MCF 10A (cell line): ENCODE data around the gene CPNE6. TPM values are rescaled to one million over a fixed set of nuclear protein-coding genes. Genes with fewer than 3 reads are reported as not detected.
A peak's percentile ranks its signal among the peaks of the same experiment; 100 is the strongest.
"Not testable (repeated sequence)": the region's sequence is repeated elsewhere in the genome, so short reads cannot be mapped to it uniquely, and the experiment has no call there.

Experiments used
- BruUV-seq: library from RNA; stranded (reverse); fragments of 400-500 nt; replicated peaks from 2 replicates; lab custom pipeline; 2021; lab: Mats Ljungman, UMichigan
- CTCF ChIA-PET: fragments of 300-600 bp; sonication (Branson Sonifier 250); formaldehyde crosslinking; extraction: SDS; loops from one replicate; lab custom pipeline; 2021; ENCODE audit warnings: antibody characterized with exemption, inconsistent platforms; lab: Yijun Ruan, JAX
- POLR2A ChIA-PET: fragments of 300-600, 350-650 bp; sonication (Branson Sonifier 250); formaldehyde crosslinking; extraction: SDS; loops from one replicate; lab custom pipeline; 2020; ENCODE audit warnings: antibody characterized with exemption, inconsistent platforms; lab: Yijun Ruan, JAX
- DNase-seq: peaks from one replicate; pipeline ENCODE4 v3.0.0-alpha.2; 2018; ENCODE audit not compliant: unreplicated experiment
- H3K27ac Mint-ChIP-seq: one replicate; pipeline ENCODE4 v1.8.0; 2022; ENCODE audit warnings: mild to moderate bottlenecking, low read depth, mixed read lengths; ENCODE audit not compliant: unreplicated experiment
- H3K27me3 Mint-ChIP-seq: one replicate; pipeline ENCODE4 v1.8.0; 2022; ENCODE audit warnings: mixed read lengths; ENCODE audit not compliant: insufficient read depth, unreplicated experiment
- H3K36me3 Mint-ChIP-seq: one replicate; pipeline ENCODE4 v1.8.0; 2022; ENCODE audit warnings: mild to moderate bottlenecking, moderate library complexity, mixed read lengths; ENCODE audit not compliant: insufficient read depth, unreplicated experiment
- H3K4me1 Mint-ChIP-seq: one replicate; pipeline ENCODE4 v1.8.0; 2022; ENCODE audit warnings: mixed read lengths; ENCODE audit not compliant: insufficient read depth, unreplicated experiment
- H3K4me3 Mint-ChIP-seq: one replicate; pipeline ENCODE4 v1.8.0; 2022; ENCODE audit warnings: mild to moderate bottlenecking, moderate library complexity, mixed read lengths; ENCODE audit not compliant: unreplicated experiment
- H3K9me3 Mint-ChIP-seq: one replicate; pipeline ENCODE4 v1.8.0; 2022; ENCODE audit warnings: mixed read lengths; ENCODE audit not compliant: unreplicated experiment
- intact Hi-C: fragments of 100-400 bp; cut with micrococcal nuclease; formaldehyde crosslinking; loops from 2 replicates; pipeline ENCODE4 v1.14.1; 2022
- total RNA-seq: library from RNA; stranded (reverse); gene quantifications from 2 replicates; pipeline ENCODE4 v1.2.3, GENCODE V29; 2022
- TF ChIP-seq, protein P1 (sequence below): fragments of 200-600 bp; IDR thresholded peaks from one replicate; pipeline ENCODE4 v1.8.0; 2022; ENCODE audit warnings: antibody characterized with exemption, mild to moderate bottlenecking; ENCODE audit not compliant: unreplicated experiment

The CPNE6 gene
- total RNA-seq, 1 experiment from 2014 or later: not detected

DNA sequence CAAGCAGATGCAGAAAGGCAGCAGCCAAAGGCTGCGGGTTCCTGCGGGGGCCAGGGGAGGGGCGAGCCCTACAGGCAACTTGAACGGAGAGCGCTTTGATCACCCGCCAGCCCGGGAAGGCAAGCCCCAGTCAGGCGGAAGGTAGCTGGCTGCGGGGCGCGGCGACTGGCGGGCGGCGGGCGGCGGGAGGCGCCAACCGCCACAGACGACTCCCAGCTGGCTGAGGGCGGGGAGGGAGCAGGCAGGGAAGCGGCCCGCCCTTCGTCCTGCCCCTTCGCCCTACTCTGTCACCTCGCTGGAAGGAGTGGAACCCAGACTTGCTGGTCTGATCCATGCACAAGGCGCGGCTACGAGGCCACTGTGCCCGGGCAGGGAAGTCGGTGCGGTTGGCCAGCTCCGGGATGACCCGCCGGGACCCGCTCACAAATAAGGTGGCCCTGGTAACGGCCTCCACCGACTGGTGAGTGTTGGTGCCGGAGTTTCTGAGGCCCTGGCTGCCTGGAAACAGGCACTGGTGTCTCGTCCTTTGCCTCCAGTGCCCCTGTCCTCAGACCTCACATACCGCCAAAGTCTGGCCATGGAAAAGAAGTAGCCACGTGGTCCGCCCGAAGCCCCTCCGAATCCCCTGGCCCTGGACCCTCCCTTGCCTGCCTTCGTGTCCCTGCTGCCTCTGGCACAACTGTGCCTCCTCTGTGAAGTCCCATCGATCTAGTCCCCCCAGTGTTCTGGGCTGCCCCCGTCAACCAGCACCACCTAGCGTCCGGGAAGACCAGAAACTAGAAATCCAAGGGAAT, 35.0 kb upstream of the CPNE6 start:
- DNase-seq: peak; percentile 69
- H3K9me3 Mint-ChIP-seq: no peaks in the 10 kb centered on the region
- H3K36me3 Mint-ChIP-seq: no peaks in the 10 kb centered on the region
- peak overlapping the region; percentile 76 for H3K4me3 Mint-ChIP-seq
- ChIA-PET CTCF (interaction anchor here (0.6 to 1.4 kb wide), 8 partner anchors 10 to 81 kb away, joined by 3 to 6 read pairs (median 4); no protein-coding TSS in a partner anchor), POLR2A (interaction anchor here (0.5 to 1.5 kb wide), 2 partner anchors 47 to 246 kb away, joined by 4 to 5 read pairs; partner anchors contain the start of gene DHRS4L2)
- BruUV-seq: no TSS peak
- TF ChIP-seq, protein P1, sequence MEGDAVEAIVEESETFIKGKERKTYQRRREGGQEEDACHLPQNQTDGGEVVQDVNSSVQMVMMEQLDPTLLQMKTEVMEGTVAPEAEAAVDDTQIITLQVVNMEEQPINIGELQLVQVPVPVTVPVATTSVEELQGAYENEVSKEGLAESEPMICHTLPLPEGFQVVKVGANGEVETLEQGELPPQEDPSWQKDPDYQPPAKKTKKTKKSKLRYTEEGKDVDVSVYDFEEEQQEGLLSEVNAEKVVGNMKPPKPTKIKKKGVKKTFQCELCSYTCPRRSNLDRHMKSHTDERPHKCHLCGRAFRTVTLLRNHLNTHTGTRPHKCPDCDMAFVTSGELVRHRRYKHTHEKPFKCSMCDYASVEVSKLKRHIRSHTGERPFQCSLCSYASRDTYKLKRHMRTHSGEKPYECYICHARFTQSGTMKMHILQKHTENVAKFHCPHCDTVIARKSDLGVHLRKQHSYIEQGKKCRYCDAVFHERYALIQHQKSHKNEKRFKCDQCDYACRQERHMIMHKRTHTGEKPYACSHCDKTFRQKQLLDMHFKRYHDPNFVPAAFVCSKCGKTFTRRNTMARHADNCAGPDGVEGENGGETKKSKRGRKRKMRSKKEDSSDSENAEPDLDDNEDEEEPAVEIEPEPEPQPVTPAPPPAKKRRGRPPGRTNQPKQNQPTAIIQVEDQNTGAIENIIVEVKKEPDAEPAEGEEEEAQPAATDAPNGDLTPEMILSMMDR: peak; percentile 88
- H3K27me3 Mint-ChIP-seq: no peaks in the 10 kb centered on the region
- peaks cover 11% of the 10 kb centered on the region for H3K4me1 Mint-ChIP-seq
- intact Hi-C loops: loop anchor here (1.0 to 5.0 kb wide), 2 partner anchors 22 to 49 kb away; partner anchors contain the start of gene DHRS4L2
- peak overlapping the region; percentile 54 for H3K27ac Mint-ChIP-seq

DNA sequence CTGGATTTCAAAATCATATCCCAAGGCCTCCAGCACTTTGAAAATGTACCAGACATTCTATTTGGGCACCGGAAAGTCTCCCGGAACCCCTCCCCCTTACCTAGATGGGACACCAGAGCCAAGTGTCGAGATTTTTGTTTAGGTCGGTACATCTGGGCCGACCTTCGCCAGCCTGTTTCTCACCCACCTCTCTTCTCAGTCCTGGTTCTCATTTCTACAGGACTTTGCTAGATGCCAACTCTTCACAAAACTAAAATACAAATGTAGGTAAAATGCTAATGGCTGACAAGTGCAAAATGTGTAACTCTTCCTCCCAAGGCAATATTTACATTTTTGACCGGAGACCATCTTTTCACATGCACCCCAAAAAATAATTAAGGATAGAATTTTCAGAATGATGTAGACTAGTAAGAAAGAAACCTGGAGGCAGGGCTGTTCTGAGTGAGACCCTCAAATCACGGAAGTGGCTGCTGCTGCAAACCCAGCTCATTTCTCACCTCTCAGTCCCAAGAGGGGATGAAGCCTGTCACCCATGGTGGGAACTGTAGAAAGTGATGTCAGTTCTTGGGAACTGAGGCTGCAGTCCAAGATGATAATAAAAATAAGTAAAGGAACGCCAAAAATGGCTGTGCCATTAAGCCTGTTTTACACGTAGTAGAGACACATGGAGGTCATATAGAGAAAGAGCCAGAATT, 34.3 kb upstream of the CPNE6 start:
- not testable (repeated sequence) for H3K9me3 Mint-ChIP-seq, H3K27me3 Mint-ChIP-seq, DNase-seq, BruUV-seq, H3K36me3 Mint-ChIP-seq
- Mint-ChIP-seq H3K4me1 (peaks cover 11% of the 10 kb centered on the region), H3K27ac (peak overlapping the region; percentile 54), H3K4me3 (peak overlapping the region; percentile 76)
- intact Hi-C loops: loop anchor here (1.0 to 5.0 kb wide), 2 partner anchors 23 to 50 kb away; partner anchors contain the start of gene DHRS4L2
- ChIA-PET POLR2A (interaction anchor here (1.5 kb wide), 1 partner anchor 48 kb away, joined by 5 read pairs; the partner anchor contains the start of gene DHRS4L2), CTCF (interaction anchor here (1.2 to 1.6 kb wide), 2 partner anchors 46 to 56 kb away, joined by 3 to 6 read pairs; no protein-coding TSS in a partner anchor)

DNA sequence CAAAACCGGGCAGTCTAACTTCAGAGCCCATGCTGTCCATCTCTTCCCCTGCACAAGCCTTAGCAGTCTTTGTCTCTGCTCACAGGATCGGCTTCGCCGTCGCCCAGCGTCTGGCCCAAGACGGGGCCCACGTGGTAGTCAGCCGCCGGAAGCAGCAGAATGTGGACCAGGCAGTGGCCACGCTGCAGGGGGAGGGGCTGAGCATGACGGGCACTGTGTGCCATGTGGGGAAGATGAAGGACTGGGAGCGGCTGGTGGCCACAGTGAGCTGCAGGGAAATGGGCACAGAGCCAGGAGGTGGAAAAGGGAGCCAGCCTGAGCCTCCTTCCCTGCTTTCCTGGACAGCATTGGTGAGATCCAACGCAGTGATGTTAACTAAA, 33.7 kb upstream of the CPNE6 start:
- BruUV-seq: no TSS peak
- Mint-ChIP-seq H3K36me3 (no peaks in the 10 kb centered on the region), H3K4me1 (peaks cover 11% of the 10 kb centered on the region), H3K27me3 (no peaks in the 10 kb centered on the region), H3K9me3 (no peaks in the 10 kb centered on the region), H3K4me3 (no peak overlapping the region), H3K27ac (no peak overlapping the region)
- intact Hi-C loops: loop anchor here (5.0 kb wide), 1 partner anchor 50 kb away; the partner anchor contains the start of gene DHRS4L2
- TF ChIP-seq, protein P1: no peak
- ChIA-PET POLR2A (no interaction called here), CTCF (interaction anchor here (0.9 to 1.6 kb wide), 5 partner anchors 11 to 66 kb away, joined by 3 to 6 read pairs (median 3); no protein-coding TSS in a partner anchor)
- no peak for DNase-seq

DNA sequence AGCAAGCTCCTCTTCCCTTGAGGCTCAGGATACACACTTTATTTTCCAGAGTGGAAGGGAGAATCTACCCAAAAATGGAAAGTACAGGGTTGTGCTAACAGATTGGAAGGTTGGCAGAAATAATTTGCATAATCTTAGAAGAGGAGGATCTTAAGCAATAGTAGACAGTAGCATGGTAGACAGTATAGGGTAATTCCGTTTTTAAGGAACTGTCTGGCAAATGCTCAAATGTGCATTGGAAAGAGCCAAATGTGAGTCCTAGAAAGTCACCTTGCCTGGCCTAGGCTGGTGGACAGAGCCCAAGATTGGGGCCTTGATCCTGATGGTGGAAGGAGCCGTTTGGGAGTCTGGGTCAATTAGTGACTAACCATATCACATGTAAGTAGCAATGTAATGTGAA, 32.7 kb upstream of the CPNE6 start:
- no peaks in the 10 kb centered on the region for H3K9me3 Mint-ChIP-seq
- POLR2A ChIA-PET: no interaction called here
- CTCF ChIA-PET: interaction anchor here (0.9 to 1.6 kb wide), 4 partner anchors 10 to 67 kb away, joined by 3 to 6 read pairs (median 4); no protein-coding TSS in a partner anchor
- TF ChIP-seq, protein P1: no peak
- peaks cover 11% of the 10 kb centered on the region for H3K4me1 Mint-ChIP-seq
- no peak for DNase-seq
- H3K4me3 Mint-ChIP-seq: no peak overlapping the region
- H3K27me3 Mint-ChIP-seq: no peaks in the 10 kb centered on the region
- H3K27ac Mint-ChIP-seq: no peak overlapping the region
- BruUV-seq: no TSS peak
- intact Hi-C loops: loop anchor here (5.0 kb wide), 1 partner anchor 51 kb away; the partner anchor contains the start of gene DHRS4L2
- H3K36me3 Mint-ChIP-seq: no peaks in the 10 kb centered on the region
